GM19351 (cell line): Measurements from ENCODE around the gene DEPDC5.

Source experiments
- ATAC-seq: cut with Tn5 transposase; IDR thresholded peaks from one replicate; pipeline ENCODE4 v1.9.1; 2021; ENCODE audit warnings: mild to moderate bottlenecking, moderate library complexity; ENCODE audit not compliant: unreplicated experiment

Gene DEPDC5

GRCh38 chr22:31944700-31945442, 191.1 kb downstream of the DEPDC5 start:
- ATAC-seq: peak; percentile 5

GRCh38 chr22:31945443-31945855, 191.6 kb downstream of the DEPDC5 start:
- ATAC-seq: no peak

GRCh38 chr22:31945971-31946680, 192.3 kb downstream of the DEPDC5 start:
- no peak for ATAC-seq

- ATAC-seq: no peak
These were observed 193.5 kb downstream of the DEPDC5 start for GRCh38 chr22:31947296-31947695.

GRCh38 chr22:31948002-31948401, 194.2 kb downstream of the DEPDC5 start:
- no peak for ATAC-seq

- no peak for ATAC-seq
These were observed 196.4 kb downstream of the DEPDC5 start for GRCh38 chr22:31950226-31950625.

GRCh38 chr22:31951194-31952093, 197.6 kb downstream of the DEPDC5 start:
- no peak for ATAC-seq

GRCh38 chr22:31952094-31952401, 198.2 kb downstream of the DEPDC5 start:
- ATAC-seq: no peak

GRCh38 chr22:31952472-31952871, 198.7 kb downstream of the DEPDC5 start:
- ATAC-seq: no peak

GRCh38 chr22:31953261-31953660, 199.4 kb downstream of the DEPDC5 start:
- no peak for ATAC-seq

GRCh38 chr22:31954535-31955523, 201.0 kb downstream of the DEPDC5 start:
- no peak for ATAC-seq

GRCh38 chr22:31956360-31956759, 202.5 kb downstream of the DEPDC5 start:
- no peak for ATAC-seq
